Endothelial cell of umbilical vein (primary cell): ENCODE results near the gene RPS18. TPM values are rescaled to one million over a fixed set of nuclear protein-coding genes. Genes with fewer than 3 reads are reported as not detected.
"Not testable (repeated sequence)": the region's sequence is repeated elsewhere in the genome, so short reads cannot be mapped to it uniquely, and the experiment has no call there.

Experiments
- BruUV-seq: library from RNA; stranded (reverse); fragments of 400-500 nt; replicated peaks from 2 replicates; lab custom pipeline; 2021; lab: Mats Ljungman, UMichigan
- CTCF ChIA-PET: fragments of 300-600, 350-600 bp; sonication (Branson Sonifier 250); formaldehyde crosslinking; loops from one replicate; lab custom pipeline; 2021; ENCODE audit warnings: antibody characterized with exemption, inconsistent platforms; lab: Charles Lee
- POLR2A ChIA-PET: fragments of 300-600, 350-600 bp; sonication (Branson Sonifier 250); formaldehyde crosslinking; loops from one replicate; lab custom pipeline; 2021; ENCODE audit warnings: antibody characterized with exemption, inconsistent platforms; lab: Charles Lee
- DNase-seq: peaks from one replicate; pipeline ENCODE4 v3.0.0-alpha.2; 2011; ENCODE audit warnings: low read depth, low spot score
- FAIRE-seq: peaks from 2 replicates; lab custom pipeline; 2011; peaks lifted over from hg19 to GRCh38; lab: Jason Lieb, UNC
- H2AFZ ChIP-seq: 2 replicates; pipeline ENCODE4 v1.6.0; 2012; ENCODE audit warnings: low read depth, low read length, control low read depth, inconsistent platforms
- H3K27ac ChIP-seq: 2 replicates; pipeline ENCODE4 v1.5.1; 2011; ENCODE audit warnings: low read depth, mild to moderate bottlenecking, control low read depth, low read length, moderate library complexity; ENCODE audit not compliant: insufficient read depth
- H3K27me3 ChIP-seq, 2 experiments: 2 replicates each; pipeline versions ENCODE4 v1.6.0 to v1.6.1; 2011; ENCODE audit warnings: low read length in 2 of 2, mixed read lengths in 1 of 2; ENCODE audit not compliant: control insufficient read depth in 2 of 2, insufficient read depth in 2 of 2
- H3K36me3 ChIP-seq, 2 experiments: 2 replicates in 1 of 2; 3 replicates in 1 of 2; pipeline ENCODE4 v1.5.1; 2011; ENCODE audit warnings: low read length in 2 of 2, mild to moderate bottlenecking in 1 of 2, moderate library complexity in 1 of 2; ENCODE audit not compliant: control insufficient read depth in 2 of 2, insufficient read depth in 2 of 2; ENCODE audit errors: extremely low read depth in 1 of 2
- H3K4me1 ChIP-seq: 3 replicates; pipeline ENCODE4 v1.5.1; 2011; ENCODE audit warnings: mild to moderate bottlenecking, low read length; ENCODE audit not compliant: control insufficient read depth, insufficient read depth; ENCODE audit errors: extremely low read depth
- H3K4me2 ChIP-seq: 2 replicates; pipeline ENCODE4 v1.6.1; 2011; ENCODE audit warnings: low read length, control low read depth, mixed read lengths; ENCODE audit not compliant: insufficient read depth
- H3K4me3 ChIP-seq, 3 experiments: fragments of 200-600 bp in 1 of 3; sonication (generic), shearing (Covaris generic) in 1 of 3; replicated peaks in 1 of 3; 2 replicates each; pipeline ENCODE4 v1.5.1; 2011 to 2016; ENCODE audit warnings: control low read depth in 3 of 3, low read length in 3 of 3, mild to moderate bottlenecking in 2 of 3, inconsistent platforms in 1 of 3, low read depth in 1 of 3, moderate library complexity in 1 of 3; ENCODE audit not compliant: insufficient read depth in 1 of 3
- H3K79me2 ChIP-seq: 2 replicates; pipeline ENCODE4 v1.6.0; 2012; ENCODE audit warnings: low read length, inconsistent platforms; ENCODE audit not compliant: control insufficient read depth, insufficient read depth
- H3K9ac ChIP-seq: replicated peaks from 2 replicates; pipeline ENCODE3; 2011; ENCODE audit warnings: low read length, control low read depth; ENCODE audit not compliant: insufficient read depth; ENCODE audit errors: extremely low read depth
- H3K9me1 ChIP-seq: replicated peaks from 3 replicates; pipeline ENCODE4 v1.6.0; 2011; ENCODE audit warnings: mild to moderate bottlenecking, low read length; ENCODE audit not compliant: control insufficient read depth, insufficient read depth; ENCODE audit errors: extremely low read depth
- H3K9me3 ChIP-seq: replicated peaks from 2 replicates; pipeline ENCODE4 v1.5.1; 2012; ENCODE audit warnings: low read length, inconsistent platforms; ENCODE audit not compliant: control insufficient read depth, insufficient read depth
- H4K20me1 ChIP-seq: replicated peaks from 2 replicates; pipeline ENCODE3; 2011; ENCODE audit warnings: mild to moderate bottlenecking, low read length; ENCODE audit not compliant: control insufficient read depth, insufficient read depth; ENCODE audit errors: extremely low read depth
- CTCF ChIP-seq, 2 donors: IDR thresholded peaks; 1 replicate in 1 of 2; 2 replicates in 1 of 2; pipeline ENCODE4 v1.5.1; 2011; ENCODE audit warnings: low read length in 2 of 2, mild to moderate bottlenecking in 2 of 2, moderate library complexity in 2 of 2, control low read depth in 1 of 2, inconsistent platforms in 1 of 2, low read depth in 1 of 2; ENCODE audit not compliant: insufficient read depth in 1 of 2; ENCODE audit errors: extremely low read depth in 1 of 2
- EZH2 ChIP-seq: IDR thresholded peaks from 2 replicates; pipeline ENCODE4 v1.6.1; 2012; ENCODE audit warnings: borderline replicate concordance, low read depth, mild to moderate bottlenecking, moderate library complexity, low read length, inconsistent platforms; ENCODE audit not compliant: severe bottlenecking
- POLR2AphosphoS5 ChIP-seq: IDR thresholded peaks from 2 replicates; pipeline ENCODE4 v1.6.1; 2012; ENCODE audit warnings: low read depth, mild to moderate bottlenecking, control low read depth, low read length, moderate library complexity; ENCODE audit not compliant: insufficient read depth
- dilution Hi-C: fragments of 300-500 bp; cut with MboI; formaldehyde crosslinking; loops from one replicate; pipeline ENCODE4 v1.15.0; 2019; ENCODE audit warnings: low sequenced_read_pairs; ENCODE audit not compliant: extremely low pct_ligation_motif_present
- intact Hi-C: fragments of 100-400 bp; cut with micrococcal nuclease; formaldehyde crosslinking; loops from one replicate; pipeline ENCODE4 v1.10.0; 2022
- polyA plus RNA-seq, 4 experiments: library from polyadenylated mRNA; depleted of rRNA in 3 of 4; stranded (reverse) in 3 of 4; unstranded in 1 of 4; fragments of >200 nt; gene quantifications; 2 replicates each; pipeline versions ENCODE4 v1.2.1 to v1.2.3, GENCODE V29; 2011 to 2012; ENCODE audit warnings: missing spikeins in 1 of 4
- total RNA-seq: library from RNA; stranded (reverse); gene quantifications from 2 replicates; pipeline ENCODE4 v1.2.3, GENCODE V29; 2021

The RPS18 gene
- total and polyA plus RNA-seq, 2 donors (not counting 3 experiments of a cell fraction or from before 2014, with no cell fraction given), result 2,336 to 5,541 TPM

- CTCF ChIA-PET, result interaction anchor here (1.0 to 4.0 kb wide), 3 partner anchors 9 to 19 kb away, joined by 4 to 39 read pairs (median 7); partner anchors contain the start of genes PFDN6, RGL2 and WDR46
- peaks cover 0 to 33% of the 10 kb centered on the region in 2 experiments for H3K36me3 ChIP-seq
- POLR2A ChIA-PET, result no interaction called here
- H3K9ac ChIP-seq, result no peak overlapping the region
- H3K79me2 ChIP-seq, result peaks cover 8% of the 10 kb centered on the region
- no TSS peak for BruUV-seq
- dilution Hi-C loops, result no loop called here
- FAIRE-seq, result peak; percentile 24
- no peak overlapping the region for H3K4me2 ChIP-seq
- intact Hi-C loops, result loop anchor here (1.0 kb wide), 3 partner anchors 19 to 127 kb away; no protein-coding TSS in a partner anchor
- H3K9me3 ChIP-seq, result no peaks in the 10 kb centered on the region
- no peaks in the 10 kb centered on the region for H4K20me1 ChIP-seq
- DNase-seq, result peak; percentile 64
- no peak overlapping the region for H3K27ac ChIP-seq
- no peaks in the 10 kb centered on the region for H3K27me3 ChIP-seq
- H3K4me3 ChIP-seq, result no peak overlapping the region
- peaks cover 17% of the 10 kb centered on the region for H3K4me1 ChIP-seq
- no peaks in the 10 kb centered on the region for H3K9me1 ChIP-seq
- H2AFZ ChIP-seq, result no peak overlapping the region
- TF ChIP-seq CTCF (IDR thresholded peaks at IDR 0.05; ENCODE audit: extremely low read depth in 1 of 2, insufficient read depth in 1 of 2, low read depth in 1 of 2, low read length in 2 of 2) (peak; percentile 79 to 90), POLR2AphosphoS5 (peak; percentile 12), EZH2 (no peak)
Observed at GRCh38 chr6:33279971-33280511, 8.2 kb downstream of the RPS18 start.

GRCh38 chr6:33280539-33280938, 8.7 kb downstream of the RPS18 start:
- intact Hi-C loops, result loop anchor here (1.0 kb wide), 3 partner anchors 19 to 127 kb away; no protein-coding TSS in a partner anchor
- peaks cover 3% of the 10 kb centered on the region for H3K79me2 ChIP-seq
- no peak overlapping the region for H3K27ac ChIP-seq
- no peaks in the 10 kb centered on the region for H4K20me1 ChIP-seq
- CTCF ChIA-PET, result interaction anchor here (2.2 to 2.6 kb wide), 2 partner anchors 9 to 19 kb away, joined by 7 to 10 read pairs; partner anchors contain the start of genes PFDN6, RGL2 and WDR46
- FAIRE-seq (no peak), DNase-seq (no peak)
- no peak overlapping the region for H2AFZ ChIP-seq
- BruUV-seq, result no TSS peak
- no peak overlapping the region for H3K4me2 ChIP-seq
- no peaks in the 10 kb centered on the region for H3K27me3 ChIP-seq
- peaks cover 12% of the 10 kb centered on the region for H3K4me1 ChIP-seq
- H3K9ac ChIP-seq, result no peak overlapping the region
- POLR2A ChIA-PET, result no interaction called here
- dilution Hi-C loops, result no loop called here
- TF ChIP-seq CTCF (IDR thresholded peaks at IDR 0.05; ENCODE audit: extremely low read depth in 1 of 2, insufficient read depth in 1 of 2, low read depth in 1 of 2, low read length in 2 of 2), result no peak
- no peaks in the 10 kb centered on the region for H3K9me1 ChIP-seq
- H3K9me3 ChIP-seq, result no peaks in the 10 kb centered on the region
- no peak overlapping the region for H3K4me3 ChIP-seq
- peaks cover 0 to 33% of the 10 kb centered on the region in 2 experiments for H3K36me3 ChIP-seq

GRCh38 chr6:33285214-33285613, 13.3 kb downstream of the RPS18 start:
- H3K4me2 ChIP-seq, CTCF ChIA-PET, H4K20me1 ChIP-seq, H3K27ac ChIP-seq, H3K9ac ChIP-seq, BruUV-seq, dilution Hi-C loops, H3K4me3 ChIP-seq, H2AFZ ChIP-seq, H3K9me1 ChIP-seq, POLR2A ChIA-PET, intact Hi-C loops, H3K9me3 ChIP-seq, DNase-seq, FAIRE-seq, H3K27me3 ChIP-seq: not testable (repeated sequence)
- Histone ChIP-seq H3K4me1 (peaks cover 10% of the 10 kb centered on the region), H3K36me3 (peaks cover 7 to 21% of the 10 kb centered on the region in 2 experiments), H3K79me2 (peaks cover 23% of the 10 kb centered on the region)
